Prostate gland (tissue), 2 donors: ENCODE results near the gene GMDS.

Source experiments
- CTCF ChIP-seq, 4 experiments: fragments of 200-600 bp in 2 of 4; fragments of 450-650 bp in 2 of 4; sonication (generic) in 2 of 4; IDR thresholded peaks; 1 replicate in 3 of 4; 2 replicates in 1 of 4; pipeline ENCODE4 v1.5.1; 2016 to 2019; ENCODE audit warnings: antibody characterized with exemption in 4 of 4, mild to moderate bottlenecking in 2 of 4, moderate library complexity in 2 of 4
- POLR2AphosphoS5 ChIP-seq: sonication (generic); formaldehyde crosslinking; IDR thresholded peaks from one replicate; pipeline ENCODE4 v1.6.1; 2017; ENCODE audit warnings: antibody characterized with exemption

GRCh38 chr6:1687402-1687801, 558.0 kb downstream of the GMDS start:
- TF ChIP-seq CTCF (IDR thresholded peaks at IDR 0.05) = no peak
- no peak for TF ChIP-seq POLR2AphosphoS5
